GM12892 (cell line): ENCODE measurements around the gene TAGLN3.

Source experiments
- POLR2A ChIP-seq: IDR thresholded peaks from 2 replicates; pipeline ENCODE4 v1.6.1; 2011; ENCODE audit warnings: low read depth, low read length, control low read depth
- POLR2AphosphoS5 ChIP-seq: IDR thresholded peaks from 2 replicates; pipeline ENCODE4 v1.6.1; 2011; ENCODE audit warnings: low read depth, low read length, control low read depth
- TAF1 ChIP-seq: IDR thresholded peaks from 2 replicates; pipeline ENCODE4 v1.6.1; 2011; ENCODE audit warnings: low read depth, mild to moderate bottlenecking, control low read depth, low read length, borderline replicate concordance

GRCh38 chr3:112042842-112043280, 44.1 kb downstream of the TAGLN3 start:
- TF ChIP-seq TAF1: no peak
- no peak for TF ChIP-seq POLR2AphosphoS5
- no peak for TF ChIP-seq POLR2A
